H9 (cell line): Measurements from ENCODE around the gene PGM3. TPM values are rescaled to one million over a fixed set of nuclear protein-coding genes. Genes with fewer than 3 reads are reported as not detected.

Experiments
- DNase-seq: peaks from one replicate; pipeline ENCODE4 v3.0.0-alpha.2; 2017
- H2AFZ ChIP-seq: one replicate; pipeline ENCODE4 v1.6.1; 2013; ENCODE audit warnings: mild to moderate bottlenecking, low read length, control low read depth, moderate library complexity
- H2AK5ac ChIP-seq: 2 replicates; pipeline ENCODE4 v1.6.1; 2013; ENCODE audit warnings: low read length, control low read depth, mixed read lengths; ENCODE audit not compliant: insufficient read length
- H2BK120ac ChIP-seq: one replicate; pipeline ENCODE4 v1.6.1; 2013; ENCODE audit warnings: low read depth, mild to moderate bottlenecking, low read length, control low read depth, inconsistent platforms; ENCODE audit not compliant: poor library complexity, severe bottlenecking
- H2BK12ac ChIP-seq: 2 replicates; pipeline ENCODE4 v1.6.1; 2013; ENCODE audit warnings: low read length, control low read depth, mixed read lengths, low read depth; ENCODE audit not compliant: insufficient read length
- H2BK15ac ChIP-seq: 2 replicates; pipeline ENCODE4 v1.6.1; 2013; ENCODE audit warnings: low read depth, low read length, control low read depth
- H2BK20ac ChIP-seq: one replicate; pipeline ENCODE4 v1.6.1; 2013; ENCODE audit warnings: low read depth, mild to moderate bottlenecking, low read length, control low read depth, inconsistent platforms; ENCODE audit not compliant: poor library complexity, severe bottlenecking
- H2BK5ac ChIP-seq: 2 replicates; pipeline ENCODE4 v1.6.1; 2013; ENCODE audit warnings: low read length, control low read depth, mixed read lengths; ENCODE audit not compliant: insufficient read length
- H3K14ac ChIP-seq: 2 replicates; pipeline ENCODE4 v1.6.1; 2013; ENCODE audit warnings: low read length, control low read depth; ENCODE audit not compliant: insufficient read depth
- H3K18ac ChIP-seq: 2 replicates; pipeline ENCODE4 v1.6.1; 2013; ENCODE audit warnings: low read depth, mild to moderate bottlenecking, mixed read lengths, low read length, control low read depth; ENCODE audit not compliant: insufficient read length
- H3K23ac ChIP-seq: 2 replicates; pipeline ENCODE4 v1.6.1; 2013; ENCODE audit warnings: low read length, control low read depth, mixed read lengths, low read depth; ENCODE audit not compliant: insufficient read length
- H3K23me2 ChIP-seq: 2 replicates; pipeline ENCODE4 v1.6.1; 2013; ENCODE audit warnings: low read depth, mild to moderate bottlenecking, mixed read lengths, low read length, control low read depth; ENCODE audit not compliant: insufficient read length, poor library complexity, severe bottlenecking
- H3K27ac ChIP-seq: 2 replicates; pipeline ENCODE4 v1.5.1; 2013; ENCODE audit warnings: low read length, control low read depth, mixed read lengths, low read depth; ENCODE audit not compliant: insufficient read length
- H3K27me3 ChIP-seq: 2 replicates; pipeline ENCODE4 v1.6.1; 2013; ENCODE audit warnings: low read length, control low read depth, inconsistent platforms; ENCODE audit not compliant: insufficient read depth
- H3K4ac ChIP-seq: 2 replicates; pipeline ENCODE4 v1.6.1; 2013; ENCODE audit warnings: low read depth, mild to moderate bottlenecking, control low read depth, inconsistent platforms, low read length, moderate library complexity
- H3K4me1 ChIP-seq: 2 replicates; pipeline ENCODE4 v1.6.1; 2013; ENCODE audit warnings: low read length, control low read depth, inconsistent platforms; ENCODE audit not compliant: insufficient read depth
- H3K4me2 ChIP-seq: 2 replicates; pipeline ENCODE4 v1.6.1; 2013; ENCODE audit warnings: low read length, control low read depth, mixed read lengths; ENCODE audit not compliant: insufficient read length, insufficient read depth
- H3K56ac ChIP-seq: 2 replicates; pipeline ENCODE4 v1.6.1; 2013; ENCODE audit warnings: low read depth, mild to moderate bottlenecking, mixed read lengths, low read length, control low read depth; ENCODE audit not compliant: insufficient read length
- H3K79me1 ChIP-seq: 2 replicates; pipeline ENCODE4 v1.6.1; 2013; ENCODE audit warnings: low read depth, mild to moderate bottlenecking, moderate library complexity, low read length, control low read depth, inconsistent platforms; ENCODE audit not compliant: insufficient read depth, poor library complexity, severe bottlenecking
- H3K79me2 ChIP-seq: 2 replicates; pipeline ENCODE4 v1.6.1; 2013; ENCODE audit warnings: low read length, control low read depth, inconsistent platforms; ENCODE audit not compliant: insufficient read depth
- H3K9ac ChIP-seq: 2 replicates; pipeline ENCODE4 v1.6.1; 2013; ENCODE audit warnings: low read length, control low read depth, mixed read lengths; ENCODE audit not compliant: insufficient read length; ENCODE audit errors: extremely low read depth
- H3K9me3 ChIP-seq: one replicate; pipeline ENCODE4 v1.6.1; 2013; ENCODE audit warnings: low read depth, low read length, inconsistent platforms; ENCODE audit not compliant: control insufficient read depth
- H3T11ph ChIP-seq: one replicate; pipeline ENCODE4 v1.6.1; 2013; ENCODE audit warnings: mild to moderate bottlenecking, low read length, control low read depth, inconsistent platforms
- H4K20me1 ChIP-seq: one replicate; pipeline ENCODE4 v1.6.1; 2013; ENCODE audit not compliant: control insufficient read depth, insufficient read length, insufficient read depth
- H4K5ac ChIP-seq: 2 replicates; pipeline ENCODE4 v1.6.1; 2013; ENCODE audit warnings: low read depth, mild to moderate bottlenecking, mixed read lengths, low read length, control low read depth; ENCODE audit not compliant: insufficient read length
- H4K8ac ChIP-seq: replicated peaks from 2 replicates; pipeline ENCODE4 v1.6.1; 2013; ENCODE audit warnings: low read length, control low read depth, mixed read lengths, low read depth; ENCODE audit not compliant: insufficient read length
- H4K91ac ChIP-seq: 2 replicates; pipeline ENCODE4 v1.6.1; 2013; ENCODE audit warnings: low read depth, mild to moderate bottlenecking, moderate library complexity, mixed read lengths, low read length, control low read depth; ENCODE audit not compliant: insufficient read length
- H3K27ac Mint-ChIP-seq, 3 experiments: 2 replicates in 2 of 3; 3 replicates in 1 of 3; pipeline ENCODE4 v1.8.0; 2020 to 2021; ENCODE audit warnings: mixed read lengths in 3 of 3, mild to moderate bottlenecking in 1 of 3, moderate library complexity in 1 of 3
- H3K27me3 Mint-ChIP-seq: 2 replicates; pipeline ENCODE4 v1.8.0; 2021; ENCODE audit warnings: low read depth, mild to moderate bottlenecking, moderate library complexity, mixed read lengths
- H3K36me3 Mint-ChIP-seq, 3 experiments: 2 replicates in 2 of 3; 3 replicates in 1 of 3; pipeline ENCODE4 v1.8.0; 2020 to 2021; ENCODE audit warnings: low read depth in 3 of 3, mixed read lengths in 3 of 3; ENCODE audit not compliant: insufficient read depth in 1 of 3
- H3K4me1 Mint-ChIP-seq, 2 experiments: 2 replicates each; pipeline ENCODE4 v1.8.0; 2020; ENCODE audit warnings: mixed read lengths in 2 of 2
- H3K4me3 Mint-ChIP-seq, 2 experiments: 2 replicates in 1 of 2; 3 replicates in 1 of 2; pipeline ENCODE4 v1.8.0; 2020 to 2021; ENCODE audit warnings: mild to moderate bottlenecking in 2 of 2, mixed read lengths in 2 of 2, moderate library complexity in 1 of 2
- H3K9me3 Mint-ChIP-seq, 2 experiments: 2 replicates in 1 of 2; 3 replicates in 1 of 2; pipeline ENCODE4 v1.8.0; 2020; ENCODE audit warnings: mild to moderate bottlenecking in 2 of 2, mixed read lengths in 2 of 2, moderate library complexity in 1 of 2
- WGBS: extraction: QIAGEN DNeasy Blood & Tissue Kit; methylation state at CpG from one replicate; pipeline ENCODE4 v1.1.7; 2013; ENCODE audit warnings: missing lambda C conversion rate, low lambda C conversion rate, mixed read lengths; ENCODE audit not compliant: insufficient read length; ENCODE audit errors: extremely low coverage; 5-methylcytosine and 5-hydroxymethylcytosine counted together
- total RNA-seq: library from RNA; stranded (reverse); gene quantifications from 2 replicates; pipeline ENCODE4 v1.2.1, GENCODE V29; 2021
- TF ChIP-seq, protein P1 (sequence below): fragments of 200-600 bp; sonication (generic); conservative IDR thresholded peaks from 3 replicates; pipeline ENCODE4 v1.8.0; 2021; ENCODE audit warnings: antibody characterized with exemption, mild to moderate bottlenecking

The PGM3 gene
- total RNA-seq, 1 experiment from 2014 or later, result 69.3 TPM

GRCh38 chr6:83185096-83185495, 8.0 kb downstream of the PGM3 start:
- Histone ChIP-seq H2BK15ac (no peak overlapping the region), H3K18ac (no peak overlapping the region), H4K20me1 (no peaks in the 10 kb centered on the region), H3K4me2 (no peak overlapping the region), H3K27ac (no peak overlapping the region), H4K91ac (no peak overlapping the region), H3K27me3 (no peaks in the 10 kb centered on the region), H4K8ac (no peak overlapping the region), H2BK20ac (no peak overlapping the region), H3K23ac (no peak overlapping the region), H3K23me2 (no peaks in the 10 kb centered on the region), H3K4ac (no peak overlapping the region), H3K79me1 (no peaks in the 10 kb centered on the region), H3K79me2 (no peaks in the 10 kb centered on the region), H2BK5ac (no peak overlapping the region), H3T11ph (no peak overlapping the region), H3K56ac (no peak overlapping the region), H2AFZ (no peak overlapping the region), H4K5ac (no peak overlapping the region), H2AK5ac (no peak overlapping the region), H2BK12ac (no peak overlapping the region), H3K9me3 (no peaks in the 10 kb centered on the region), H2BK120ac (no peak overlapping the region), H3K4me1 (no peaks in the 10 kb centered on the region), H3K9ac (no peak overlapping the region), H3K14ac (no peak overlapping the region)
- Mint-ChIP-seq H3K36me3 (peaks cover 19 to 90% (median 78%) of the 10 kb centered on the region in 3 experiments), H3K4me1 (peaks cover 7 to 14% of the 10 kb centered on the region in 2 experiments), H3K27ac (0 out of 7 replicates have a peak overlapping the region, but pooled peaks of 1 of the 3 experiments have one; percentile 53), H3K9me3 (no peaks in the 10 kb centered on the region), H3K4me3 (no peak overlapping the region), H3K27me3 (no peaks in the 10 kb centered on the region)
- no peak for DNase-seq
- no CpG with 5 or more reads among the region's 2 CpGs for WGBS
- TF ChIP-seq, protein P1, sequence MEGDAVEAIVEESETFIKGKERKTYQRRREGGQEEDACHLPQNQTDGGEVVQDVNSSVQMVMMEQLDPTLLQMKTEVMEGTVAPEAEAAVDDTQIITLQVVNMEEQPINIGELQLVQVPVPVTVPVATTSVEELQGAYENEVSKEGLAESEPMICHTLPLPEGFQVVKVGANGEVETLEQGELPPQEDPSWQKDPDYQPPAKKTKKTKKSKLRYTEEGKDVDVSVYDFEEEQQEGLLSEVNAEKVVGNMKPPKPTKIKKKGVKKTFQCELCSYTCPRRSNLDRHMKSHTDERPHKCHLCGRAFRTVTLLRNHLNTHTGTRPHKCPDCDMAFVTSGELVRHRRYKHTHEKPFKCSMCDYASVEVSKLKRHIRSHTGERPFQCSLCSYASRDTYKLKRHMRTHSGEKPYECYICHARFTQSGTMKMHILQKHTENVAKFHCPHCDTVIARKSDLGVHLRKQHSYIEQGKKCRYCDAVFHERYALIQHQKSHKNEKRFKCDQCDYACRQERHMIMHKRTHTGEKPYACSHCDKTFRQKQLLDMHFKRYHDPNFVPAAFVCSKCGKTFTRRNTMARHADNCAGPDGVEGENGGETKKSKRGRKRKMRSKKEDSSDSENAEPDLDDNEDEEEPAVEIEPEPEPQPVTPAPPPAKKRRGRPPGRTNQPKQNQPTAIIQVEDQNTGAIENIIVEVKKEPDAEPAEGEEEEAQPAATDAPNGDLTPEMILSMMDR, result no peak
